NCI-H2107 treated with DMSO at 0.1 percent for 48 hours (cell line): ENCODE measurements around the gene ST8SIA5.
"Not testable (repeated sequence)": the region's sequence is repeated elsewhere in the genome, so short reads cannot be mapped to it uniquely, and the experiment has no call there.

Experiments
- DNase-seq: peaks from one replicate; lab custom pipeline; 2025; ENCODE audit not compliant: unreplicated experiment; lab: John Stamatoyannopoulos, UW

The ST8SIA5 gene, protein sequence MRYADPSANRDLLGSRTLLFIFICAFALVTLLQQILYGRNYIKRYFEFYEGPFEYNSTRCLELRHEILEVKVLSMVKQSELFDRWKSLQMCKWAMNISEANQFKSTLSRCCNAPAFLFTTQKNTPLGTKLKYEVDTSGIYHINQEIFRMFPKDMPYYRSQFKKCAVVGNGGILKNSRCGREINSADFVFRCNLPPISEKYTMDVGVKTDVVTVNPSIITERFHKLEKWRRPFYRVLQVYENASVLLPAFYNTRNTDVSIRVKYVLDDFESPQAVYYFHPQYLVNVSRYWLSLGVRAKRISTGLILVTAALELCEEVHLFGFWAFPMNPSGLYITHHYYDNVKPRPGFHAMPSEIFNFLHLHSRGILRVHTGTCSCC

GRCh38 chr18:46756559-46757201 lies at the start of gene ST8SIA5:
Gene ST8SIA5 (minus strand): TSS chr18:46757053. CDS start chr18:46756508, 545 bp downstream.
- peak; percentile 30 for DNase-seq

GRCh38 chr18:46795945-46796344 lies 39.1 kb upstream of the ST8SIA5 start:
- DNase-seq, result not testable (repeated sequence)

GRCh38 chr18:46794607-46795006 lies 37.8 kb upstream of the ST8SIA5 start:
- no peak for DNase-seq

GRCh38 chr18:46793565-46793964 lies 36.7 kb upstream of the ST8SIA5 start:
- DNase-seq, result peak; percentile 61

DNA sequence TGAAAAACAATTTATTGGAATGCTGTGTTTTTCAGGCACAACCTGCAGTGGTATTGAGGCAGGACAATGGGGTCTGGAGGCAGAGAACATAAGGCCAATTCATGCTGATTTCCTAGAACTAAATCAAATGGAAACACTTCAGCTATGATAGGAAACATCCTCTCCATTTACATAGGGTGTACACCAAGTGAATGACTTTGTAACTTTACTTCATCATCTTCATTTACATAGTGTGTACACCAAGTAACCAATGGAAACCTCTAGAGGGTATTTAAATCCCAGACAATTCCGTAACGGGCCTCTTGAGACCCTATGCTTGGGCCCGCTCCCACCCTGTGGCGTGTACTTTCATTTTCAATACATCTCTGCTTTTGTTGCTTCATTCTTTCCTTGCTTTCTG lies 32.2 kb upstream of the ST8SIA5 start:
- no peak for DNase-seq

- DNase-seq, result no peak
Observed at GRCh38 chr18:46787674-46788073, 30.8 kb upstream of the ST8SIA5 start.

GRCh38 chr18:46772357-46772756 lies 15.5 kb upstream of the ST8SIA5 start:
- DNase-seq, result no peak

DNA sequence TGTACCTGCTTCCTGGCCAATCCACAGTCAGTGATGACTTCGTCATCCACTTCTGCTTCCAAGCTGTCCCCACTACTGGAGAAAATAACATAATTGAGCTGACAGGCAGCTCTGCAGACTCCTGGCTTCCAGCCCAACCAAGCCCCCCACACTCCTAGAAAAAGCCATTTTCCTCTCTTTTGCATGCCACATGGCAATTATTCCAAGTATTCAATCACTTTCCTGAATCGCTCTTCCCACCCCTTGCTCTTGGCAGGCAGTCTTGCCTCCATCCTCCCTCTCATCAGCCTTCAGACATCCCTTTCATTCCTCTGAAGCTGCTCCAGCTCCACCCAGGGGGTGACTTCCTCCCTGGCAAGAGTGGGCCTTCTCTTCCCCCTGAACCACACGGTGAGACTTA lies 14.3 kb upstream of the ST8SIA5 start:
- DNase-seq, result no peak

- no peak for DNase-seq
Observed at GRCh38 chr18:46770708-46771107, 13.9 kb upstream of the ST8SIA5 start.

GRCh38 chr18:46768166-46768921 lies 11.5 kb upstream of the ST8SIA5 start:
- DNase-seq, result no peak

GRCh38 chr18:46767217-46767616 lies 10.4 kb upstream of the ST8SIA5 start:
- DNase-seq, result no peak

GRCh38 chr18:46764586-46764985 lies 7.7 kb upstream of the ST8SIA5 start:
- no peak for DNase-seq

DNA sequence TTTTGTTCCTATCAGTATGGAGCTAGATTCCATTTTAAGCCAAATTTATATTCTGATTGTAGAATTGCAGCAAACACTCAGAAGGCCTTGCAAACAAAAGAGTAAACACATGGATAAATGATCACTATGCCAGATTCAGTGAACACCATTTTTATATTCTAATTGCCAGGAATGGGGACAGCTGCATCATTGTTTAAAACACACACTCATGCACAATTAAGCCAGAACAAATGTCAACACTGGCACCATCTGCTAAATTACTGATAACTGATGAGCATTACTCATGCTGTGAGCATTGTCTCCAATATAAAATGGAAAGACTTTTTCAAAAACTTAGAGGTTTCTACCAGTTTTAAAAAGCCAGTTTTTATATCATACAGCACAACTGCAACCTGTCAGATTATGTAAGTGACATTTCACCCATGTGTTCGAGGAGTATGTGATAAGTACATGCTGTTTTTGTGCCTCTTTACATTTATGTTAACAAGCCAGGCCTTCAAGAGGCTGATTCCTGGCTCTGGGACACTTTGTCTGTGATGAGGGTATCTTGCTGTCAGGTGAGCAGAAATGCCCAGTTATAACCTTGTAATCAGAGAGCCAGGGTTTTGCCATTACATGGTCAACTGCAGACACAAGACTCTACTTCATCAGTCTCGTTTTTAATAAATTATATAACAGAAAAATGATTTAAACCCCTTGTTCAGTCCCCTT lies 4.4 kb upstream of the ST8SIA5 start:
- DNase-seq, result peak; percentile 89

DNA sequence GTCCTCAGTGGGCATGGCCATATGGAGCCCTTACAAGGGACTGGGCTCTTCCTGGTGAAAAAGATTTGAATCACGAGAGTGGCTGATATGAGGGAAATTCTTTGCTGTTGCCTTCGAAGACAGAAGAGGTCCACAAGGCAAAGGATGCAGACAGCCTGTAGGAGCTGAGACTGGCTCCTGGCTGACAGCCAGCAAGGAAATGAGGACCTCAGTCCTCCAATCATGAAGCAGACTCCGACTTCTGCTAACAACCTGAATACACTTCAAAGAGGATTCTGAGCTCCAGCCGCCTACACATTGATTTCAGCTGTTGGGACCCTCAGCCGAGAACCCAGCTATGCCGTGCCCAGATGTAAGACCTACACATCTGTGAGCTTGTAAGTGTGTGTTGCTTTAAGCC lies 3.0 kb upstream of the ST8SIA5 start:
- DNase-seq, result peak; percentile 38

- no peak for DNase-seq
Observed at GRCh38 chr18:46756025-46756558, 761 bp downstream of the ST8SIA5 start.

GRCh38 chr18:46755315-46756024 lies 1.4 kb downstream of the ST8SIA5 start:
- DNase-seq, result no peak

- DNase-seq, result no peak
Observed at GRCh38 chr18:46754661-46755292, 2.1 kb downstream of the ST8SIA5 start.

DNA sequence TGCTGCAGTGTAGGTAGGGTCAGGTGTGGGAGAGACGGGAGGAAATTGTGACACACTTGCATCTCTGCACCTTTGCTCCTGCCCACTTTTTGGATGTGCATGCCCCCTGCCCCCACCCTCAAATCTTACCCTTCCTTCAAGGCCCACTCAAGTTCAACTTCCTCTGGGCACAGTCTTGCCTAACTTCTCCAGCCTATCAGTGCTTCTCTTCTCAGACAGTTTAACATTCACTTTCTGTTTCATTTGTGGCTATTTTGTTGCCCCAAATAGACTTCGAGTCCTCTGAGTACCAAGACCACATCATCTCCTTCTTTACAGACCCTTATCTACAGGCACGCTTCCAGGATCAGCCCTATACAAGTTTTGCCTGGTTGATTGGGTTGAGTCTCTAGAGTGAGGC lies 2.7 kb downstream of the ST8SIA5 start:
- DNase-seq, result no peak

- no peak for DNase-seq
Observed at GRCh38 chr18:46751882-46752281, 5.0 kb downstream of the ST8SIA5 start.

- DNase-seq, result no peak
Observed at GRCh38 chr18:46750626-46751025, 6.2 kb downstream of the ST8SIA5 start.
